Raji (cell line): Measurements from ENCODE around the gene PGLYRP2.

Source experiments
- POLR2A ChIP-seq: IDR thresholded peaks from 2 replicates; pipeline ENCODE4 v1.6.1; 2011; ENCODE audit warnings: low read depth, low read length, control low read depth; ENCODE audit not compliant: insufficient read depth

The PGLYRP2 gene

GRCh38 chr19:15439078-15439799, 40.1 kb downstream of the PGLYRP2 start:
- no peak for TF ChIP-seq POLR2A

- TF ChIP-seq POLR2A = no peak
These were observed 40.7 kb downstream of the PGLYRP2 start for GRCh38 chr19:15438577-15438976.

DNA sequence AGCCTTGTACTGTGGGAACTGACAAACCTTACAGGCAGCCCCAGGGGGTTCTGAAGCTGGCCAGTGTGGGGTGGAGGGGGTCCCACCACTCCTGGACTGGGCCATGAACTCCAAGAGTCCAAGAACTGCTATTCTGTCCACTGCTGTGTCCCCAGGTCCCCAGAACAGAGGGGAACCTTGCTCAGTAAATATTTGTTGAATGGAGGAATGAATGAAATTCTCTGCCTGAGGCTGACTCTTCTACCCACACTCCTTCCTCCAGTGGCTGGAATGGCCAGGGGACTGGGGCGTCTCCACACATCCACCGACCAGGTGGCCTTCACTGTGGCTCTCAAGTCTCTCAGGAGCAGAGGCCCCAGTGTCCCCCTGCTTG, 41.2 kb downstream of the PGLYRP2 start:
- TF ChIP-seq POLR2A = no peak

- no peak for TF ChIP-seq POLR2A
These were observed 41.8 kb downstream of the PGLYRP2 start for GRCh38 chr19:15437355-15438123.

DNA sequence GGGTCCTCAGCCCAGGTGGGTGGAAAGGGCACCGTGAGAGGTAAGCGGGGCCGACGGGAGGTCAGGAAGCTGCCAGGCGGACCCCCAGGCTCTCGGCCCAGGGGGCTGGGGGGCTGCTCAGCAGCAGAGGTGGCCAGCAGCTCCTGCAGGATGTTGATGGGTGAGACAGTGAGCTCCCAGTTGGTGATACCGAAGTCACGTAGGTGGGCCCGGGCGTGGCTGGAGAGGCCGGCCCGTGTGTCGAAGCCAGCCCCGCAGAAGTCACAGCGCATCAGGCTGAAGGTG, 42.5 kb downstream of the PGLYRP2 start:
- no peak for TF ChIP-seq POLR2A

- TF ChIP-seq POLR2A = no peak
These were observed 43.1 kb downstream of the PGLYRP2 start for GRCh38 chr19:15436012-15436825.

DNA sequence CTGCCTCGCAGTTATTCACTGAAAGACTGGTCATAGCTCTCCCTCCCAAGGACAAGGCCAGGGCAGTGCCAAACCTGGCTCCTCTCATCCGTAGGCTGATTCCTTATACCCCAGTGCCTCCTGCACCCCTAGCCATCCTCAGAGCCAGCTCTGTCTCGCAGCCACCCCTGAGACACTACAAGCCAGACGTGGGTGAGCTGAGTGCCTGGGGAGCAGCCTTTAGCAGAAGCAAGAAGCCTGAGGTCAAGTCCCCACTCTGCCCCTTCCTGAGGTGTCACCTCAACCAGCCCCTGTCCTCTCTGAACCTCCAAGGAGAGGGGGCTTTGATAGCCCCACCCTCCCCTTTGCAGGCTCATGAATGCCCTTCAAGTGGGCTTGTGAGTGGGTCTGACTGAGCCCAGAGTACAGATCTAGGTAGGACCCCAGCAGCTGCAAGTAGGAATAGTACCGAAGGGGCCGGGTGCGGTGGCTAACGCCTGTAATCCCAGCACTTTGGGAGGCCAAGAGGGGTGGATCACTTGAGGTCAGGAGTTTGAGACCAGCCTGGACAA, 45.7 kb downstream of the PGLYRP2 start:
- no peak for TF ChIP-seq POLR2A

- TF ChIP-seq POLR2A = peak; percentile 79
These were observed 46.4 kb downstream of the PGLYRP2 start for GRCh38 chr19:15432629-15433518.

DNA sequence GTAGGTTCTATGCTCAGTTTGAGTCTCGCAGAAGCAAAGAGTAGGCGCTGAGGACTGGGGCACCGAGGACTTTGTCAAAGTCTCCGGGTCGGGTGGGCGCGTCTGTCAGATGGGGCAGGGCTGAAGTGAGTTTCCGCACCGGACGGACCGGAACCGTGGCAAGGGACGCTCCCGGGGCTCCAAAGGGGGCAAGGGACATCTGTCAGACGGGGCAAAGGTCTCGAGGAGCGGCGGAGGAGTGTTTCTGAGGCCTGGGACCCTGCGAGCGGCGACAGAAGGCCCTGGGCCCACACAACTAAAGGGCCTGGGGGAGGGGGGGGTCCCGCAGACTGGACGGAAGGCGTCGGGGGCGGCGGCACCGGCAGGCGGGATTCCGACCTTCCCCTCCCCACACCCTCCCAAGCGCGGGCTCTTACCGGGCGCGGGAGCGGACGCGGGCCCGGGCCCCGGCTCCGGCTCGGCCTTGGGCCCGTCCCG, 47.2 kb downstream of the PGLYRP2 start:
- no peak for TF ChIP-seq POLR2A

- TF ChIP-seq POLR2A = no peak
These were observed 47.8 kb downstream of the PGLYRP2 start for GRCh38 chr19:15431396-15432017.

DNA sequence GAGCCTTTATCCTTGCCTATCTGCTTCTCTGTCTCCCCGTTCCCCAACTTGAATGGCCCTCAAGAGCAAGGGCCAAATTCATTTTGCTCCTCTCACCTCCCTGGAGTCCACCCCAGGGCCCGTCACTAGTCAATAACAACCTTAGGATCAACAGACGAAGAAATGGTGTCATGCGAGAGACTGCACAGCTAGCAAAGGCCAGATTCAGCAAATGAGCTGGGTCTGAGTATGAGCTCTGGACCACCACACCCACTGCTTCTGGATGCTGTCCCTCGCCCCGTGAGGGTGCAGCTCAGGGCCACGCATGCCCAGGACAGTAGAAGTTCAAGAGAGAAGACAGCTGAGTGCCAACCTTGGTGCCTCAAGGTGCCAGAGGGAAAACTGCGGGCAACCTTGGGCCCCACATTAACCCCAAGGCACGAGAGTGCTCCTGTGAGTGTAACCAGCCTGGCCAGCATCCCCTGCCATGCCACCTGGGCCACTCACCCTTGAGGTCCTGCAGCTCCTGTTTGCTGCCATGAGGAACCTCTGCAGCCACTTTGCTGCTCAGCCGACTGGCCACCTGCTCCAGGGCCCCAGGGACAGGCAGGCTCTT, 48.7 kb downstream of the PGLYRP2 start:
- TF ChIP-seq POLR2A = no peak

GRCh38 chr19:15429825-15430467, 49.4 kb downstream of the PGLYRP2 start:
- no peak for TF ChIP-seq POLR2A
